OCI-LY7 (cell line): Measurements from ENCODE around the gene ZNF512. TPM values are rescaled to one million over a fixed set of nuclear protein-coding genes. Genes with fewer than 3 reads are reported as not detected.

Experiments
- BruUV-seq: library from RNA; stranded (reverse); fragments of 400-500 nt; replicated peaks from 2 replicates; lab custom pipeline; 2021; lab: Mats Ljungman, UMichigan
- CTCF ChIA-PET: fragments of 300-600 bp; sonication (Branson Sonifier 250); formaldehyde crosslinking; loops from one replicate; lab custom pipeline; 2022; ENCODE audit warnings: antibody characterized with exemption; ENCODE audit not compliant: unreplicated experiment; lab: Charles Lee
- POLR2A ChIA-PET: fragments of 300-600 bp; sonication (Branson Sonifier 250); formaldehyde crosslinking; loops from one replicate; lab custom pipeline; 2022; ENCODE audit warnings: antibody characterized with exemption; lab: Charles Lee
- DNase-seq: peaks from one replicate; pipeline ENCODE4 v3.0.0-alpha.2; 2015; ENCODE audit warnings: low spot score
- H2AFZ ChIP-seq: fragments of 200-600 bp; sonication (generic), shearing (Covaris generic); 2 replicates; pipeline ENCODE4 v1.6.1; 2014; ENCODE audit warnings: mild to moderate bottlenecking, antibody characterized with exemption, low read length, moderate library complexity
- H3K27ac ChIP-seq: fragments of 200-600 bp; sonication (generic); 2 replicates; pipeline ENCODE4 v1.5.1; 2014; ENCODE audit warnings: mixed run types, low read depth, mild to moderate bottlenecking, moderate library complexity, low read length, inconsistent platforms; ENCODE audit not compliant: poor library complexity, severe bottlenecking
- H3K36me3 ChIP-seq: fragments of 200-600 bp; sonication (generic); 2 replicates; pipeline ENCODE4 v1.6.1; 2014; ENCODE audit warnings: mild to moderate bottlenecking, antibody characterized with exemption, low read length, moderate library complexity, mixed read lengths; ENCODE audit not compliant: insufficient read depth
- H3K4me1 ChIP-seq: fragments of 200-600 bp; sonication (generic); 2 replicates; pipeline ENCODE4 v1.5.1; 2014; ENCODE audit warnings: mild to moderate bottlenecking, low read length; ENCODE audit not compliant: insufficient read depth, poor library complexity, severe bottlenecking
- H3K4me2 ChIP-seq: fragments of 200-600 bp; sonication (generic); 2 replicates; pipeline ENCODE4 v1.6.1; 2014; ENCODE audit warnings: mild to moderate bottlenecking, low read length
- H3K4me3 ChIP-seq: fragments of 200-600 bp; sonication (generic); 2 replicates; pipeline ENCODE4 v1.5.1; 2014; ENCODE audit warnings: mild to moderate bottlenecking, low read depth, low read length; ENCODE audit not compliant: poor library complexity, severe bottlenecking
- H3K79me2 ChIP-seq: fragments of 200-600 bp; sonication (generic); 2 replicates; pipeline ENCODE4 v1.6.1; 2016; ENCODE audit warnings: low read depth, mild to moderate bottlenecking, low read length, moderate library complexity, mixed read lengths; ENCODE audit not compliant: insufficient read depth
- H3K9me2 ChIP-seq: fragments of 200-600 bp; sonication (generic); 2 replicates; pipeline ENCODE4 v1.6.1; 2016; ENCODE audit warnings: mild to moderate bottlenecking, low read length, mixed read lengths; ENCODE audit not compliant: insufficient read depth
- H3K9me3 ChIP-seq: fragments of 200-600 bp; sonication (generic); 2 replicates; pipeline ENCODE4 v1.6.1; 2014; ENCODE audit warnings: mild to moderate bottlenecking, mixed run types, low read length, mixed read lengths
- H4K20me1 ChIP-seq: fragments of 200-600 bp; sonication (generic); 2 replicates; pipeline ENCODE4 v1.6.1; 2014; ENCODE audit warnings: mild to moderate bottlenecking, antibody characterized with exemption, low read length, moderate library complexity, mixed read lengths; ENCODE audit not compliant: insufficient read depth
- CTCF ChIP-seq: fragments of 200-600 bp; sonication (generic); conservative IDR thresholded peaks from 2 replicates; pipeline ENCODE4 v1.5.1; 2014; ENCODE audit warnings: mild to moderate bottlenecking, antibody characterized with exemption, low read length, moderate library complexity, mixed read lengths
- EZH2phosphoT487 ChIP-seq: fragments of 200-600 bp; sonication (generic); IDR thresholded peaks from 2 replicates; pipeline ENCODE4 v1.6.1; 2018; ENCODE audit warnings: low read depth, borderline replicate concordance, mild to moderate bottlenecking, mixed run types, antibody characterized with exemption, low read length, moderate library complexity, mixed read lengths
- intact Hi-C: fragments of 100-400 bp; cut with micrococcal nuclease; formaldehyde crosslinking; loops from one replicate; pipeline ENCODE4 v1.10.0; 2022; ENCODE audit not compliant: unreplicated experiment
- total RNA-seq, 2 experiments: library from RNA; depleted of rRNA in 1 of 2; stranded (reverse); fragments of >200 nt in 1 of 2; shearing (Covaris generic) in 1 of 2; gene quantifications; 2 replicates each; pipeline ENCODE4 v1.2.3, GENCODE V29; 2014 to 2022

The ZNF512 gene
- total RNA-seq, 2 experiments from 2014 or later, result 40.7 to 57.8 TPM

- Histone ChIP-seq H4K20me1 (no peaks in the 10 kb centered on the region), H3K4me1 (peaks cover 7% of the 10 kb centered on the region), H2AFZ (no peak overlapping the region), H3K4me2 (no peak overlapping the region), H3K4me3 (no peak overlapping the region), H3K9me2 (no peaks in the 10 kb centered on the region), H3K27ac (no peak overlapping the region), H3K9me3 (no peaks in the 10 kb centered on the region), H3K79me2 (no peaks in the 10 kb centered on the region), H3K36me3 (peaks cover 93% of the 10 kb centered on the region)
- DNase-seq, result no peak
- intact Hi-C loops, result no loop called here
- TF ChIP-seq CTCF, result no peak
- no peak for TF ChIP-seq EZH2phosphoT487
- CTCF ChIA-PET, result no interaction called here
- POLR2A ChIA-PET, result interaction anchor here (0.6 kb wide), 1 partner anchor 11 kb away, joined by 3 read pairs; no protein-coding TSS in a partner anchor
- BruUV-seq, result no TSS peak
Measured at GRCh38 chr2:27655155-27655951, 72.5 kb downstream of the ZNF512 start.

GRCh38 chr2:27661371-27661770 lies 78.5 kb downstream of the ZNF512 start:
- intact Hi-C loops, result loop anchor here (10.0 kb wide), 1 partner anchor 257 kb away; the partner anchor contains the start of gene PPM1G
- Histone ChIP-seq H3K4me3 (no peak overlapping the region), H3K9me2 (no peaks in the 10 kb centered on the region), H3K9me3 (no peaks in the 10 kb centered on the region), H3K36me3 (peaks cover 52% of the 10 kb centered on the region), H3K4me1 (peaks cover 23% of the 10 kb centered on the region), H3K79me2 (peaks cover 34% of the 10 kb centered on the region), H3K27ac (no peak overlapping the region), H4K20me1 (no peaks in the 10 kb centered on the region), H2AFZ (no peak overlapping the region), H3K4me2 (no peak overlapping the region)
- TF ChIP-seq EZH2phosphoT487 (no peak), CTCF (no peak)
- POLR2A ChIA-PET, result no interaction called here
- CTCF ChIA-PET, result no interaction called here
- no TSS peak for BruUV-seq
- no peak for DNase-seq
